H1 (cell line): ENCODE data around the gene KSR2. TPM values are rescaled to one million over a fixed set of nuclear protein-coding genes. Genes with fewer than 3 reads are reported as not detected.

Source experiments
- ATF3 ChIP-seq: IDR thresholded peaks from 2 replicates; pipeline ENCODE4 v1.6.1; 2011; ENCODE audit warnings: low read depth, mild to moderate bottlenecking, low read length; ENCODE audit not compliant: insufficient read depth
- EZH2 ChIP-seq: fragments of 200-600 bp; sonication (generic); IDR thresholded peaks from 2 replicates; pipeline ENCODE4 v1.7.1; 2012; ENCODE audit warnings: low read depth, mild to moderate bottlenecking, moderate library complexity, low read length, inconsistent platforms; ENCODE audit not compliant: severe bottlenecking
- polyA plus RNA-seq, 7 experiments: library from polyadenylated mRNA; depleted of rRNA in 3 of 7; stranded (reverse) in 5 of 7; unstranded in 2 of 7; fragments of >200 nt in 5 of 7; fragments of 200-250 nt in 2 of 7; gene quantifications; 1 replicate in 5 of 7; 2 replicates in 1 of 7; 4 replicates in 1 of 7; pipeline versions ENCODE4 v1.2.1 to v1.2.3, GENCODE V29; 2011 to 2013; ENCODE audit warnings: missing spikeins in 2 of 7, mixed read lengths in 2 of 7
- total RNA-seq: library from RNA; stranded (reverse); fragmentation: NEBNext Ultra II Directional; extraction: Animal tissue kit (Norgen Biotek cat#: 25700); gene quantifications from 2 replicates; pipeline ENCODE4 v1.2.1, GENCODE V29; 2021
- TF ChIP-seq, protein P1 (sequence below): IDR thresholded peaks from 2 replicates; pipeline ENCODE4 v1.6.1; 2011; ENCODE audit warnings: low read length, improper control_type of control experiment

KSR2 gene
- total and polyA plus RNA-seq, 2 of the 8 experiments (the other 6 are each of a cell fraction or from before 2014, with no cell fraction given): 0.74 to 2.2 TPM

GRCh38 chr12:117564881-117565280 lies 403.9 kb downstream of the KSR2 start (continued):
- TF ChIP-seq EZH2 (no peak), ATF3 (no peak)
- TF ChIP-seq, protein P1, sequence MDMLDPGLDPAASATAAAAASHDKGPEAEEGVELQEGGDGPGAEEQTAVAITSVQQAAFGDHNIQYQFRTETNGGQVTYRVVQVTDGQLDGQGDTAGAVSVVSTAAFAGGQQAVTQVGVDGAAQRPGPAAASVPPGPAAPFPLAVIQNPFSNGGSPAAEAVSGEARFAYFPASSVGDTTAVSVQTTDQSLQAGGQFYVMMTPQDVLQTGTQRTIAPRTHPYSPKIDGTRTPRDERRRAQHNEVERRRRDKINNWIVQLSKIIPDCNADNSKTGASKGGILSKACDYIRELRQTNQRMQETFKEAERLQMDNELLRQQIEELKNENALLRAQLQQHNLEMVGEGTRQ: no peak
